Caco-2 (cell line): ENCODE measurements around the gene PYDC2. TPM values are rescaled to one million over a fixed set of nuclear protein-coding genes. Genes with fewer than 3 reads are reported as not detected.
"Not testable (repeated sequence)": the region's sequence is repeated elsewhere in the genome, so short reads cannot be mapped to it uniquely, and the experiment has no call there.

Experiments used
- BruUV-seq: library from RNA; stranded (reverse); fragments of 400-500 nt; replicated peaks from 2 replicates; lab custom pipeline; 2021; lab: Mats Ljungman, UMichigan
- CTCF ChIA-PET: fragments of 300-600 bp; sonication (Branson Sonifier 250); formaldehyde crosslinking; loops from one replicate; lab custom pipeline; 2022; ENCODE audit warnings: antibody characterized with exemption; lab: Charles Lee
- POLR2A ChIA-PET: fragments of 300-600 bp; sonication (Branson Sonifier 250); formaldehyde crosslinking; loops from one replicate; lab custom pipeline; 2022; ENCODE audit warnings: antibody characterized with exemption; lab: Charles Lee
- DNase-seq, 2 experiments: peaks; one replicate each; pipeline versions ENCODE4 v3.0.0 to v3.0.0-alpha.2; 2020 to 2022
- H3K27me3 ChIP-seq: replicated peaks from 2 replicates; pipeline ENCODE4 v1.6.0; 2011; ENCODE audit warnings: low read length; ENCODE audit not compliant: control insufficient read depth, insufficient read depth
- H3K36me3 ChIP-seq: 2 replicates; pipeline ENCODE4 v1.5.1; 2011; ENCODE audit warnings: low read length; ENCODE audit not compliant: control insufficient read depth, insufficient read depth
- H3K4me1 ChIP-seq: fragments of 250-450 bp; sonication (Bioruptor Pico); 2 replicates; pipeline ENCODE4 v1.5.1; 2020; ENCODE audit warnings: mild to moderate bottlenecking
- H3K4me3 ChIP-seq: 2 replicates; pipeline ENCODE4 v1.5.1; 2011; ENCODE audit warnings: low read depth, mild to moderate bottlenecking, control low read depth, low read length
- H3K9me3 ChIP-seq: fragments of 250-450 bp; sonication (Bioruptor Pico); 2 replicates; pipeline ENCODE4 v1.5.1; 2020; ENCODE audit warnings: mild to moderate bottlenecking, moderate library complexity
- H3K27ac Mint-ChIP-seq: one replicate; pipeline ENCODE4 v1.8.0; 2022; ENCODE audit warnings: mixed read lengths; ENCODE audit not compliant: unreplicated experiment
- H3K27me3 Mint-ChIP-seq: one replicate; pipeline ENCODE4 v1.8.0; 2022; ENCODE audit warnings: mixed read lengths; ENCODE audit not compliant: insufficient read depth, unreplicated experiment
- H3K36me3 Mint-ChIP-seq: one replicate; pipeline ENCODE4 v1.8.0; 2022; ENCODE audit warnings: mild to moderate bottlenecking, mixed read lengths; ENCODE audit not compliant: insufficient read depth, unreplicated experiment
- H3K4me1 Mint-ChIP-seq: one replicate; pipeline ENCODE4 v1.8.0; 2022; ENCODE audit warnings: low read depth, mixed read lengths; ENCODE audit not compliant: unreplicated experiment
- H3K4me3 Mint-ChIP-seq: one replicate; pipeline ENCODE4 v1.8.0; 2022; ENCODE audit warnings: mild to moderate bottlenecking, moderate library complexity, mixed read lengths; ENCODE audit not compliant: unreplicated experiment
- H3K9me3 Mint-ChIP-seq: one replicate; pipeline ENCODE4 v1.8.0; 2022; ENCODE audit warnings: mixed read lengths; ENCODE audit not compliant: unreplicated experiment
- intact Hi-C: fragments of 100-400 bp; cut with micrococcal nuclease; formaldehyde crosslinking; loops from one replicate; pipeline ENCODE4 v1.10.0; 2022; ENCODE audit not compliant: unreplicated experiment
- total RNA-seq: library from RNA; stranded (reverse); gene quantifications from 2 replicates; pipeline ENCODE4 v1.2.3, GENCODE V29; 2022
- TF ChIP-seq, protein P1 (sequence below), 2 experiments: fragments of 200-600 bp in 1 of 2; IDR thresholded peaks; 1 replicate in 1 of 2; 2 replicates in 1 of 2; pipeline versions ENCODE4 v1.5.1 to v1.8.0; 2011 to 2022; ENCODE audit warnings: antibody characterized with exemption in 1 of 2, control low read depth in 1 of 2, inconsistent platforms in 1 of 2, low read depth in 1 of 2, low read length in 1 of 2, mild to moderate bottlenecking in 1 of 2, moderate library complexity in 1 of 2; ENCODE audit not compliant: insufficient read depth in 1 of 2, severe bottlenecking in 1 of 2, unreplicated experiment in 1 of 2

PYDC2 gene
- total RNA-seq, 1 experiment from 2014 or later = not detected

- POLR2A ChIA-PET = no interaction called here
- Mint-ChIP-seq H3K4me3 (no peak overlapping the region), H3K27me3 (no peaks in the 10 kb centered on the region), H3K27ac (no peak overlapping the region), H3K36me3 (no peaks in the 10 kb centered on the region), H3K9me3 (no peaks in the 10 kb centered on the region), H3K4me1 (no peaks in the 10 kb centered on the region)
- H3K9me3 ChIP-seq = no peaks in the 10 kb centered on the region
- intact Hi-C loops = no loop called here
- H3K4me1 ChIP-seq = peaks cover 10% of the 10 kb centered on the region
- no TSS peak for BruUV-seq
- CTCF ChIA-PET = no interaction called here
- TF ChIP-seq, protein P1, sequence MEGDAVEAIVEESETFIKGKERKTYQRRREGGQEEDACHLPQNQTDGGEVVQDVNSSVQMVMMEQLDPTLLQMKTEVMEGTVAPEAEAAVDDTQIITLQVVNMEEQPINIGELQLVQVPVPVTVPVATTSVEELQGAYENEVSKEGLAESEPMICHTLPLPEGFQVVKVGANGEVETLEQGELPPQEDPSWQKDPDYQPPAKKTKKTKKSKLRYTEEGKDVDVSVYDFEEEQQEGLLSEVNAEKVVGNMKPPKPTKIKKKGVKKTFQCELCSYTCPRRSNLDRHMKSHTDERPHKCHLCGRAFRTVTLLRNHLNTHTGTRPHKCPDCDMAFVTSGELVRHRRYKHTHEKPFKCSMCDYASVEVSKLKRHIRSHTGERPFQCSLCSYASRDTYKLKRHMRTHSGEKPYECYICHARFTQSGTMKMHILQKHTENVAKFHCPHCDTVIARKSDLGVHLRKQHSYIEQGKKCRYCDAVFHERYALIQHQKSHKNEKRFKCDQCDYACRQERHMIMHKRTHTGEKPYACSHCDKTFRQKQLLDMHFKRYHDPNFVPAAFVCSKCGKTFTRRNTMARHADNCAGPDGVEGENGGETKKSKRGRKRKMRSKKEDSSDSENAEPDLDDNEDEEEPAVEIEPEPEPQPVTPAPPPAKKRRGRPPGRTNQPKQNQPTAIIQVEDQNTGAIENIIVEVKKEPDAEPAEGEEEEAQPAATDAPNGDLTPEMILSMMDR (IDR thresholded peaks at IDR 0.05; ENCODE audit: insufficient read depth in 1 of 2, low read depth in 1 of 2, low read length in 1 of 2, severe bottlenecking in 1 of 2, unreplicated experiment in 1 of 2) = no peak
- no peak overlapping the region for H3K4me3 ChIP-seq
- DNase-seq = no peak
- H3K27me3 ChIP-seq = no peaks in the 10 kb centered on the region
- no peaks in the 10 kb centered on the region for H3K36me3 ChIP-seq
Observed at GRCh38 chr3:191470545-191470944, 9.6 kb downstream of the PYDC2 start.

GRCh38 chr3:191473661-191474198 lies 12.8 kb downstream of the PYDC2 start:
- ChIA-PET POLR2A (no interaction called here), CTCF (no interaction called here)
- Mint-ChIP-seq H3K27ac (no peak overlapping the region), H3K36me3 (no peaks in the 10 kb centered on the region), H3K27me3 (no peaks in the 10 kb centered on the region), H3K4me1 (no peaks in the 10 kb centered on the region), H3K9me3 (no peaks in the 10 kb centered on the region), H3K4me3 (no peak overlapping the region)
- H3K4me3 ChIP-seq = no peak overlapping the region
- TF ChIP-seq, protein P1 (IDR thresholded peaks at IDR 0.05; ENCODE audit: insufficient read depth in 1 of 2, low read depth in 1 of 2, low read length in 1 of 2, severe bottlenecking in 1 of 2, unreplicated experiment in 1 of 2) = no peak
- intact Hi-C loops = no loop called here
- H3K4me1 ChIP-seq = peaks cover 10% of the 10 kb centered on the region
- DNase-seq = no peak
- H3K27me3 ChIP-seq = no peaks in the 10 kb centered on the region
- BruUV-seq = no TSS peak
- no peaks in the 10 kb centered on the region; the same call in 1 of the 2 replicates for H3K9me3 ChIP-seq
- no peaks in the 10 kb centered on the region for H3K36me3 ChIP-seq

GRCh38 chr3:191476066-191476772 lies 15.3 kb downstream of the PYDC2 start:
- H3K9me3 Mint-ChIP-seq = no peaks in the 10 kb centered on the region
- H3K36me3 ChIP-seq = no peaks in the 10 kb centered on the region
- H3K36me3 Mint-ChIP-seq = no peaks in the 10 kb centered on the region
- DNase-seq = no peak
- ChIA-PET CTCF (no interaction called here), POLR2A (no interaction called here)
- no peaks in the 10 kb centered on the region; the same call in 1 of the 2 replicates for H3K9me3 ChIP-seq
- peaks cover 10% of the 10 kb centered on the region for H3K4me1 ChIP-seq
- no peaks in the 10 kb centered on the region for H3K27me3 ChIP-seq
- TF ChIP-seq, protein P1 (IDR thresholded peaks at IDR 0.05; ENCODE audit: insufficient read depth in 1 of 2, low read depth in 1 of 2, low read length in 1 of 2, severe bottlenecking in 1 of 2, unreplicated experiment in 1 of 2) = no peak
- no peaks in the 10 kb centered on the region for H3K27me3 Mint-ChIP-seq
- BruUV-seq = no TSS peak
- H3K4me3 ChIP-seq = no peak overlapping the region
- H3K27ac Mint-ChIP-seq = no peak overlapping the region
- H3K4me3 Mint-ChIP-seq = no peak overlapping the region
- H3K4me1 Mint-ChIP-seq = no peaks in the 10 kb centered on the region
- intact Hi-C loops = no loop called here

DNA sequence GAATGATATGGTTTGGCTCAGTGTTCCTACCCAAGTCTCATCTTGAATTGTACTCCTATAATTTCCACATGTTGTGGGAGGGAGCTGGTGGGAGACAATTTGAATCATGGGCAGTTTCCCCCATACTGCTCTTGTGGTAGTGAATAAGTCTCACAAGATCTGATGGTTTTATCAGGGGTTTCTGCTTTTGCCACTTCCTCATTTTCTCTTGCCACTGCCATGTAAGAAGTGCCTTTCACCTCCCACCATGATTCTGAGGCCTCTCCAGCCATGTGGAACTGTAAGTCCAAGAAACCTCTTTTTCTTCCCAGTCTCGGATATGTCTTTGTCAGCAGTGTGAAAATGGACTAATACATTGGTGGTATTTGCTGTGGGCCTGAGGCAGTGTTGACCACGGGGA lies 23.0 kb downstream of the PYDC2 start:
- intact Hi-C loops, CTCF ChIA-PET, H3K27me3 ChIP-seq, H3K27ac Mint-ChIP-seq, H3K4me1 Mint-ChIP-seq, H3K4me3 ChIP-seq, POLR2A ChIA-PET, DNase-seq, H3K4me3 Mint-ChIP-seq, H3K9me3 ChIP-seq, H3K27me3 Mint-ChIP-seq, H3K36me3 Mint-ChIP-seq, H3K4me1 ChIP-seq, BruUV-seq, H3K36me3 ChIP-seq, H3K9me3 Mint-ChIP-seq: not testable (repeated sequence)
